Endometrium (tissue), 2 donors: ENCODE results near the gene CLTCL1.
"Not testable (repeated sequence)": the region's sequence is repeated elsewhere in the genome, so short reads cannot be mapped to it uniquely, and the experiment has no call there.

Experiments
- FAIRE-seq: peaks from 2 replicates; lab custom pipeline; 2012; peaks lifted over from hg19 to GRCh38; lab: Jason Lieb, UNC
- donor health status: control.
- donor health status: control.

Gene CLTCL1

GRCh38 chr22:19290400-19291217 is 910 bp downstream of the CLTCL1 start:
- FAIRE-seq, result no peak

GRCh38 chr22:19289475-19290161 is 1.9 kb downstream of the CLTCL1 start:
- no peak for FAIRE-seq

GRCh38 chr22:19287889-19288288 is 3.6 kb downstream of the CLTCL1 start:
- FAIRE-seq, result no peak

- no peak for FAIRE-seq
Observed at GRCh38 chr22:19287076-19287707, 4.3 kb downstream of the CLTCL1 start.

- no peak for FAIRE-seq
Observed at GRCh38 chr22:19285831-19286230, 5.7 kb downstream of the CLTCL1 start.

GRCh38 chr22:19279143-19279542 is 12.4 kb downstream of the CLTCL1 start:
- FAIRE-seq, result not testable (repeated sequence)

GRCh38 chr22:19277785-19278184 is 13.7 kb downstream of the CLTCL1 start:
- no peak for FAIRE-seq

- no peak for FAIRE-seq
Observed at GRCh38 chr22:19275919-19276600, 15.5 kb downstream of the CLTCL1 start.

GRCh38 chr22:19275513-19275912 is 16.0 kb downstream of the CLTCL1 start:
- FAIRE-seq, result no peak

GRCh38 chr22:19275104-19275503 is 16.4 kb downstream of the CLTCL1 start:
- no peak for FAIRE-seq

- no peak for FAIRE-seq
Observed at GRCh38 chr22:19271856-19272535, 19.5 kb downstream of the CLTCL1 start.

GRCh38 chr22:19271273-19271855 is 20.2 kb downstream of the CLTCL1 start:
- no peak for FAIRE-seq

- no peak for FAIRE-seq
Observed at GRCh38 chr22:19270873-19271272, 20.6 kb downstream of the CLTCL1 start.

- FAIRE-seq, result no peak
Observed at GRCh38 chr22:19266547-19267086, 24.9 kb downstream of the CLTCL1 start.

GRCh38 chr22:19265779-19266178 is 25.7 kb downstream of the CLTCL1 start:
- FAIRE-seq, result no peak

GRCh38 chr22:19260804-19261203 is 30.7 kb downstream of the CLTCL1 start:
- FAIRE-seq, result no peak

- FAIRE-seq, result no peak
Observed at GRCh38 chr22:19260194-19260593, 31.3 kb downstream of the CLTCL1 start.

- FAIRE-seq, result not testable (repeated sequence)
Observed at GRCh38 chr22:19258968-19259288, 32.6 kb downstream of the CLTCL1 start.

- FAIRE-seq, result no peak
Observed at GRCh38 chr22:19258371-19258770, 33.1 kb downstream of the CLTCL1 start.

GRCh38 chr22:19256362-19256761 is 35.2 kb downstream of the CLTCL1 start:
- not testable (repeated sequence) for FAIRE-seq

- FAIRE-seq, result no peak
Observed at GRCh38 chr22:19253143-19253542, 38.4 kb downstream of the CLTCL1 start.
